DMS 273 (cell line): ENCODE results near the gene PWP1.

ENCODE experiments used
- DNase-seq: peaks from one replicate; lab custom pipeline; 2025; ENCODE audit not compliant: unreplicated experiment; lab: John Stamatoyannopoulos, UW

The PWP1 gene

DNA sequence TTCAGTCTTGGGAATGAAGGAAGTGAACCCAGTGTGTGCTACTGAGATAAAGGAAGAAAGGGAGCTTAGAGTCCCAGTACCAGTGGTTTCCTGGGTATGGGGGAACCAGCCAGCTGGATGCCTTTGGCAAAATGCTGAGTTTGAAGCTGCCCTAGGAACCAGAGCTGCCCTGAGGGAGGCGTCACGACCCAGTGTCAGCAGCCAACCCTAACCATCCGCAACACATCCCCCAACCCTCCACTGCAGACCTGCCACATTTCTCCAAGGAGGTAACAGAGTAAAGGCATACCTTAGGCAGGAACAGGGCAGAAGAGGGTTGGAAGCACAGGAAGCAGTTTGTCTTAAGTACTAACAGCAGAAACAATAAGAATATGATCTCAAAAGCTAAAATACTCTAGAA lies 46.8 kb downstream of the PWP1 start:
- no peak for DNase-seq

DNA sequence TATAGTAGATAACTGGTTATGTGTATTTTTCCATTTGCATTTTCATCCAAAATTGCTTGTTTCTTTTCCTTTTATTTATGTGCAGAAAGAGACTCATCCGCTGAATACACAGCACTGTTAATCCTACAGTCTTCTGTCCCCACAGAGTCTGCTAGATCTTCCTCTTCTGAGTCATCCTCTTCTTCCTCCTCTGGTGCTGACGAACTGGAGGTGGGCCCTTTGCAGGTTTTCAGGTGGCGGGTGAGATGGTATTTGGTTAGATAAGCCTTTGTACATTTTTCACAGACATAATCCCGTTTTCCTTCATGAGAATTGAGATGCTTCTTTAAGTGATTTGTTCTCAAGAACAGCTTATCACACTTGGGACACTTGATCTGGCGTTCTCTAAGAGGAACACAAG lies 48.5 kb downstream of the PWP1 start:
- no peak for DNase-seq

DNA sequence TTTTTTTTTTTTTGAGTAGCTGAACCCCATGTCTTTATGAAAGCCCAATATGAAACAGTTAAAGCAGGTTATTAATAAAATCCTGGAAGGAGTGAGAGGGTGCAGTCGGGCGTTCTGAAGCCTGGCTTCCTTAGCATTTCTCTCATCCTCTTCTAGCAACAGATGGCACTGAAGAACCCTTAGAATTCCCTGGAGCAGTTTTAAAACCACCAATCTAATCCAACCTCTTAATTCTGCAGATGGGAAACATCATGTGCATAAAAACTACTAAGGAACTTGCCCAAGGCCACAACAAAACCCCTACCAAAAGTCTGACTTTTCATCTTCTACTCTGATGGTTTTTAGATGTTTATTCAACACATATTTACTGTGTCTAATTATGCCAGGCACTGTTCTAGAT lies 50.2 kb downstream of the PWP1 start:
- DNase-seq: no peak

DNA sequence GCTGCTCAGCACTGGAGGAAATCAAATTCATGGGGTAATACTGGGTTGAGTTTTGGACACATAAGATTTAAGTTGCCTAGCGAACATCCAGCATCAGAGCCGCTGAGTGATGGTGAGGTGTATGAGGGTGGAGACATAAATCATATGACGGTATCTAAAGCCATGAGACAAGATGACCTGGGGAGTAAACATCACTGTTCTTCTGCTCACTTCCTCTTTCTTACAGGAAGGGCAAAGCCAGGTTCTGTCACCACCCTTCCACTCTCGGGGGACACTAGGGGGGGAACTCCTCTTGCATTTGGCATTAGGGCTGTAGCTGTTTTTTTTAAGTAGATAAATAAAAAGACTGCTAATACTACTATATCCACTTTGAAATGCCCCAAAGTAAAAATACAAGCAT lies 51.3 kb downstream of the PWP1 start:
- no peak for DNase-seq

DNA sequence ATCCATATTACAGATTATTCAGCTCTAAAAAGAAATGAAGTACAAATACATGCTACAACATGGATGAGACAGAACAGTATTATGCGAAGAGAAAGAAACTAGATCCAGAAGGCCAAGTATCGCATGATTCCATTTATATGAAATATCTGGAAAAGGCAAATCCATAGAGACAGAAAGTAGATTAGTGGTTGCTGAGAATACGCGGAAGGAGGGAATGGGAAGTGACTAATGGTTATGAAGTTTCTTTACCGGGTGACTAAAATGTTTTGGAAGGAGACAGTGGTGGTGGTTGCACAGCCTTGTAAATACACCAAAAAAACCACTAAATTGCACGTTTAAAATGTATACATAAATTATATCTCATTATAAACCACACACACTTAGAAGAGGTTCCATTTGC lies 62.9 kb downstream of the PWP1 start:
- no peak for DNase-seq

DNA sequence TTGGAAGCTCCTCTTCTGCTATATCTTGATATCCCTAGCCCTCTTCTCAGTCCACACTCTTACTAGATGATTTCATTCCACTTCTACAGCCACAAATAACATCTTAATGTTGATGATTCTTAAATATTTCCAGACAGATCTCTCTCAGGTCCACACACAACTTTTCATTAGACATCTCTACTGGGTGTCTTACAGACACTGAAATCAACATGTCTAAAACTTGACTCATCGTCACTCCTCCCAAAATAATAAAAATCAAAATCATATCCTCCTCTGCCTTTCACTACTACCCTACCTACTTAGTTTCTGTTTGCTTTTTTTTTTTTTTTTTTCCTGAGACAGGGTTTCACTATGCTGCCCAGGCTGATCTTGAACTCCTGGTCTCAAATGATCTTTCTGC lies 63.5 kb downstream of the PWP1 start:
- DNase-seq: no peak

DNA sequence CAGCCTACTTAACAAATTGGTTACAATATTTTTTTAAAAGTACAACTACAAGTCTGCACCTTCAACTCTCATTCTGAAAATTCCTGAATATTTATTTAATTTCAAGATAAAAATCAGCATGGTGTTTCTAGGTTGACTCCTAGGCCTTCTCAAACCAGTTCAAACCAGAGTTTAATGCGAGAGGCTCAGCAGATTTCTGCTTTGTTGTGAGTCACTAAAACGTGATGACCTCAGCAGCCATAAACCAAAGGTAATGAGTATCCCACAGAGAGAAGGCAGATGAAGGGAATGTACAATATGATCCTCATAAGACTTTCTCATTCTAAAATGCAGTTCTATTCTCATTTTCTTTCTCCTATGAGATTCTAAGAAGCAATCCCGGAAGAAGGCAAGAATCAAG lies 73.8 kb downstream of the PWP1 start:
- DNase-seq: peak; percentile 60

DNA sequence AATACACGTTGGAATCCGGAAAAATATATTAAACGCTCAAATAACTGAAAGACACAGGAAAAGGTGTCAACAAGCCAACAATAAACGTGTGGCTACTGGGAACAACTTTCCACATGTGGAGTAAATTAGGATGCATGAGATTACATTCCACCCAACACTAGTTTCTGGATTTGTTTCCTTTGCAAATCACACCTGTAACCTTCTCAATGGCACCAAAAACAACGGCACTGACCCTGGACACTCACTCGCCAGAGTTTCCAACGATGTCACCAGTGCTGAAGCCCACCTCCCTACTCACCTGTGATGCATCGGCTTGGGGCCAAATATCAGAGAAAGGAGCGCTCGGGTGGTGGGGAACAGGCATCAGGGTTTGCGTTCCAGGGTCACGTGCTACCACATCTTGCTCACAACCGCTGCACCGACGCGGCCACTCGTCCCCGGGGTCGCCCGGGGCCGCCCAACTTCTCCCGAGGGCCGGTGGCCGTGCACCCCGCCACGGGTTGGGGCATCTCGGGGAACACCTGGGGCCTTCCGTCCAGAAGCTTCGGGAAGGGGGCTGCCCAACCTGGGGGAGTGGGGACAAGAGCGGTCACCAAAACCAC lies 74.7 kb downstream of the PWP1 start:
- DNase-seq: peak; percentile 35

DNA sequence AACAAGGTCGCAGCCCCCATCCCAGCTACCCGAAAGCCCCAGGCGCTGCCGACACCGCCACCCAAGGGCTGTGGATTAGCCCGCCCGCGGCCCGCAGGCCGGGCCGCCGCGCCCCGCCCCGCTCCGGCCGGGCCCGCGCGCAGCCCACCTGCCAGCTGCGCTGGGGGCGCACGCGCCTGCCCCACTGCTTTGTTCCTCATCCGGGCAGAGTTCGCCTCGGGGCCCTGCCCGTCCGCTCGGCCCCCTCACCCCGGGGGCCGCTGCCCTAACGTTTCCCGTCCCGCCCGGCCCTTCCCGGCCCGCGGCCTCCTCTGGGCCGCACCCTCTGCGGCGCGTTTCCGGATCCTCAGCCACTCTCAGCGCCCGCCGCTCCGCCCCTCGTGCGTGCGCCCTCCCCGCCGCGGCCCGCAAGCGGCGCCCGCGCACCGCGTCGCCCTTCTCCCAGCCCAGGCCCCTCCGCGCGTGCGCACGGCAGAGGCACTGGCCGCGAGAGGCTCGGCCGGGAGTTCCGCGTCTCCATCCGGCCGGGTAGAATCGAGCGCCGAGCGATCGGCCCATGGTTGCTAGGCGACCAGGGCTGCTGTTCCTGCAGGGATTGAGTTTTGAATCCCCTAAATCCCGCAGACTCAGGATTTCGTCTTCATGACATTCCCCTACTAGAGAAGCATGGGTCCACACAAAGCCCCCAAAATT lies 75.4 kb downstream of the PWP1 start, which contains the start of gene PRDM4:
Gene PRDM4, minus strand, starts transcription at position 329 of the 693 bp plus-strand sequence. CDS start 622 bp downstream, outside the sequence.
- DNase-seq: peak; percentile 98

DNA sequence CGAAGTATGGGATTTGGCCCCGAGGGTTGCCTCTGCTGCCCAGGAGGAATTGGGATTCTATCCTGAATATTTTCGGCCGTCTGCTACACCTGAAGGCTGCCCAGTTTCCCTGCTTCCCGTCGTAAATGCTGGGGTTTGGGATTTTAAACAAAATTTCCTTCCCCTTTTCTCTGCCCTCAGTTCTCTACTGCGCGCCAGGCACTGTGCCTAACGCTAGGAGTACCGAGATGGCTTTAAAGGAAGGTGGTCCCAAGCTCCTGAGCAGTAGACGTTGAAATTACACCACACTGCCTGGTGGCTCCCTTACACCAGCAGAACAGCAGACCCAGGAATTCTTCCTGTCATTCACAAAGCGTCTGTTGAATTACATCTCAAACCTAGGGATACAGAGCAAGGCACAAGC lies 75.9 kb downstream of the PWP1 start:
- DNase-seq: peak; percentile 40
